Breast epithelium (tissue), 3 donors: ENCODE results near the gene ADPRS.

Experiments
- POLR2A ChIP-seq: fragments of 450-650 bp; IDR thresholded peaks from one replicate; pipeline ENCODE4 v1.6.1; 2016; ENCODE audit warnings: antibody characterized with exemption, mild to moderate bottlenecking, moderate library complexity
- POLR2AphosphoS5 ChIP-seq, 3 donors: sonication (generic); formaldehyde crosslinking; IDR thresholded peaks; one replicate each; pipeline ENCODE4 v1.6.1; 2017; ENCODE audit warnings: antibody characterized with exemption in 3 of 3
- TF ChIP-seq, protein P1 (sequence below), 3 donors: fragments of 450-650 bp; IDR thresholded peaks; one replicate each; pipeline ENCODE4 v1.5.1; 2016 to 2017; ENCODE audit warnings: antibody characterized with exemption in 3 of 3, mild to moderate bottlenecking in 3 of 3, moderate library complexity in 3 of 3

DNA sequence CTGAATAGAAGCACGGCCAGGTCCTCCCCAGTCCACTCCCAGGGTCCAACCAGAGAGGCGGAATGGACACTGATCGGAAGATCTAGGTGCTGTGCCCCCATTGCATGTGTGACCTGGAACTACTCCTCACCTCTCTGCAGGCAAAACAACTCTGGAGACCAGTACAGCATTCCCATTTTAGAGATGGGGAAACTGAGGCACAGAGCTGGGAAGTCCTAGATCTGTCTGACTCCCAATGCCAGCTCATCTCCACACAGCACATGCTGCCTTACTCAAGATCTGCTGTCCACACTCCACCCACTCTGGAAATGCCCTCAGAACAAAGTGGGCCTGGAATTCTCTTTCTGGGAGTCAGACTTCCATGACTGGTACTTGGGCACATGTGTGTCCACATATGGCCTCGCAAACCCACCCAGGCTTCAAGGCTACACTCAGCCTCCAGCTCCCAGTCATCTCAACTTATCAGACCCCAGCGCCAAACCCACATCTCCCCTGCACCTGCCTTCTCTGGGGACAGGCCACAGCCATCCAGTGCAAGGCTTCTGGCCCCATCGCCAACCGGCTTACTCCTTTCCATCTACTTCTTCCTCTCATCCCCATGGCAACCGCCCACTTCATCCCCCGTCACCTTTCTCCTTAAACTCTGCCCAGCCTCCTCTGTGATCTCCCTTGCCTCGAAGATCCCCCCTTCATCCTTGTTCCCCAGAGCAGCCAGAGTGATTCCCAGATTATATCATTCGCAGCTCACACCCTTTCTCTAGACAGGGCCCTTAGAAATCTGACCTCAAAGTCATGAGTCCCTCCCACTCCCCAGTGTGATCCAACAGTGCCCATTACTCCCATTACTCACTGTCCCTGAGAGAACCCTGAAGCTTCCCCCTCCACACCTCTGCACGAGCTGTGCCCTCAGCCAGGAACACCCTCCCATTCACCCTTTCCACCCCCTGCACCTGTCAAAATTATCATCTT, 33.7 kb downstream of the ADPRS start:
- no peak for TF ChIP-seq POLR2A
- TF ChIP-seq, protein P1, sequence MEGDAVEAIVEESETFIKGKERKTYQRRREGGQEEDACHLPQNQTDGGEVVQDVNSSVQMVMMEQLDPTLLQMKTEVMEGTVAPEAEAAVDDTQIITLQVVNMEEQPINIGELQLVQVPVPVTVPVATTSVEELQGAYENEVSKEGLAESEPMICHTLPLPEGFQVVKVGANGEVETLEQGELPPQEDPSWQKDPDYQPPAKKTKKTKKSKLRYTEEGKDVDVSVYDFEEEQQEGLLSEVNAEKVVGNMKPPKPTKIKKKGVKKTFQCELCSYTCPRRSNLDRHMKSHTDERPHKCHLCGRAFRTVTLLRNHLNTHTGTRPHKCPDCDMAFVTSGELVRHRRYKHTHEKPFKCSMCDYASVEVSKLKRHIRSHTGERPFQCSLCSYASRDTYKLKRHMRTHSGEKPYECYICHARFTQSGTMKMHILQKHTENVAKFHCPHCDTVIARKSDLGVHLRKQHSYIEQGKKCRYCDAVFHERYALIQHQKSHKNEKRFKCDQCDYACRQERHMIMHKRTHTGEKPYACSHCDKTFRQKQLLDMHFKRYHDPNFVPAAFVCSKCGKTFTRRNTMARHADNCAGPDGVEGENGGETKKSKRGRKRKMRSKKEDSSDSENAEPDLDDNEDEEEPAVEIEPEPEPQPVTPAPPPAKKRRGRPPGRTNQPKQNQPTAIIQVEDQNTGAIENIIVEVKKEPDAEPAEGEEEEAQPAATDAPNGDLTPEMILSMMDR (IDR thresholded peaks at IDR 0.05), result no peak
- TF ChIP-seq POLR2AphosphoS5 (IDR thresholded peaks at IDR 0.05), result no peak
